Measurements from ENCODE around the gene THSD4. TPM values are rescaled to one million over a fixed set of nuclear protein-coding genes. Genes with fewer than 3 reads are reported as not detected.

Gene THSD4
- total RNA-seq, 1 donor = 15.6 TPM

- Histone ChIP-seq H2AFZ (ENCODE audit: low read length) (no peak overlapping the region), H4K20me1 (ENCODE audit: insufficient read depth, low read length) (no peaks in the 10 kb centered on the region), H3K27me3 (ENCODE audit: insufficient read depth, low read length) (peaks cover 6% of the 10 kb centered on the region), H3K36me3 (ENCODE audit: insufficient read depth, low read length) (no peaks in the 10 kb centered on the region), H3K4me3 (ENCODE audit: insufficient read depth, low read length) (no peak overlapping the region), H3K4me1 (ENCODE audit: insufficient read depth, low read length) (peaks cover 20% of the 10 kb centered on the region), H3K79me2 (ENCODE audit: insufficient read depth, low read length) (no peaks in the 10 kb centered on the region), H3K27ac (ENCODE audit: low read depth, low read length) (no peak overlapping the region), H3K9me3 (ENCODE audit: low read depth, low read length) (no peaks in the 10 kb centered on the region), H3K4me2 (ENCODE audit: insufficient read depth, low read length) (no peak overlapping the region)
- TF ChIP-seq, protein P1, sequence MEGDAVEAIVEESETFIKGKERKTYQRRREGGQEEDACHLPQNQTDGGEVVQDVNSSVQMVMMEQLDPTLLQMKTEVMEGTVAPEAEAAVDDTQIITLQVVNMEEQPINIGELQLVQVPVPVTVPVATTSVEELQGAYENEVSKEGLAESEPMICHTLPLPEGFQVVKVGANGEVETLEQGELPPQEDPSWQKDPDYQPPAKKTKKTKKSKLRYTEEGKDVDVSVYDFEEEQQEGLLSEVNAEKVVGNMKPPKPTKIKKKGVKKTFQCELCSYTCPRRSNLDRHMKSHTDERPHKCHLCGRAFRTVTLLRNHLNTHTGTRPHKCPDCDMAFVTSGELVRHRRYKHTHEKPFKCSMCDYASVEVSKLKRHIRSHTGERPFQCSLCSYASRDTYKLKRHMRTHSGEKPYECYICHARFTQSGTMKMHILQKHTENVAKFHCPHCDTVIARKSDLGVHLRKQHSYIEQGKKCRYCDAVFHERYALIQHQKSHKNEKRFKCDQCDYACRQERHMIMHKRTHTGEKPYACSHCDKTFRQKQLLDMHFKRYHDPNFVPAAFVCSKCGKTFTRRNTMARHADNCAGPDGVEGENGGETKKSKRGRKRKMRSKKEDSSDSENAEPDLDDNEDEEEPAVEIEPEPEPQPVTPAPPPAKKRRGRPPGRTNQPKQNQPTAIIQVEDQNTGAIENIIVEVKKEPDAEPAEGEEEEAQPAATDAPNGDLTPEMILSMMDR (IDR thresholded peaks at IDR 0.05; ENCODE audit: extremely low read depth, low read depth, low read length) = no peak
- DNase-seq (ENCODE audit: insufficient read length, low spot score, missing footprints) = no peak
Measured at GRCh38 chr15:71709808-71710418, 594.6 kb downstream of the THSD4 start.

- DNase-seq (ENCODE audit: insufficient read length, low spot score, missing footprints) = no peak
- no peaks in the 10 kb centered on the region for H3K27me3 ChIP-seq (ENCODE audit: insufficient read depth, low read length)
- no peaks in the 10 kb centered on the region for H3K36me3 ChIP-seq (ENCODE audit: insufficient read depth, low read length)
- TF ChIP-seq, protein P1 (IDR thresholded peaks at IDR 0.05; ENCODE audit: extremely low read depth, low read depth, low read length) = no peak
- H3K27ac ChIP-seq (ENCODE audit: low read depth, low read length) = no peak overlapping the region
- H4K20me1 ChIP-seq (ENCODE audit: insufficient read depth, low read length) = no peaks in the 10 kb centered on the region
- no peaks in the 10 kb centered on the region for H3K9me3 ChIP-seq (ENCODE audit: low read depth, low read length)
- peak overlapping the region; percentile 43 for H2AFZ ChIP-seq (ENCODE audit: low read length)
- no peak overlapping the region for H3K4me3 ChIP-seq (ENCODE audit: insufficient read depth, low read length)
- H3K79me2 ChIP-seq (ENCODE audit: insufficient read depth, low read length) = no peaks in the 10 kb centered on the region
- H3K4me1 ChIP-seq (ENCODE audit: insufficient read depth, low read length) = peaks cover 21% of the 10 kb centered on the region
- peak overlapping the region; percentile 41 for H3K4me2 ChIP-seq (ENCODE audit: insufficient read depth, low read length)
Measured at GRCh38 chr15:71712182-71712581, 596.9 kb downstream of the THSD4 start.

DNA sequence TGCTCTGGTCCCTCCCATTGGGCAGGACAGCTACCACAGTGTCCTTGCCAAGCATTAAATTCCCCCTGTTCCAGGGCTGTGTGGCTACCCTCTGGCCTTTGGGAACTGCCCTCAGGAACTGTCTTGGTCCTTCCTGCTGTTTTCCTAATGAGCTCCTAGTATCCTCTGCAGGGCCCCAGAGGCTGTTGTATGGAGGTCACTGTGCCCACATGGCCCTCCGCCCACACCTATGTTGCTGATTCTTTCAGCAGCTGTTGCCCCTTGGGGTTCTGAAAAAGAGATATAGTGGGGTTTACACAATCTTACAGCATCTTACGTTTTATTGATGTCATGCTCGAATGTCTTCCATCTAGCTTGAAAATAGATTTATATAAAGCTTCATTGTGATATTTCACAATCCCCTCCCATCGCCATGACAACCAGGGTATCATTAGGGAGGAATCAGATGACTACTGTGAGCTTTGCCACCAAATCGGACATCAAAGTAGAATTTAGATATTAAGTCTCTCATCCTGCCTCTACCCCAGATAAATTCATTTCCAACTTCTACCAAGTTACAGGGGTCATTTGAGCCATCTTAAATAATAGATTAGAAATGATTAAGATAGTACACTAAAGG, 598.0 kb downstream of the THSD4 start:
- H4K20me1 ChIP-seq (ENCODE audit: insufficient read depth, low read length) = no peaks in the 10 kb centered on the region
- H3K36me3 ChIP-seq (ENCODE audit: insufficient read depth, low read length) = no peaks in the 10 kb centered on the region
- TF ChIP-seq, protein P1 (IDR thresholded peaks at IDR 0.05; ENCODE audit: extremely low read depth, low read depth, low read length) = no peak
- peaks cover 10% of the 10 kb centered on the region for H3K4me1 ChIP-seq (ENCODE audit: insufficient read depth, low read length)
- no peak overlapping the region for H3K4me2 ChIP-seq (ENCODE audit: insufficient read depth, low read length)
- peak overlapping the region; percentile 19 for H2AFZ ChIP-seq (ENCODE audit: low read length)
- H3K4me3 ChIP-seq (ENCODE audit: insufficient read depth, low read length) = no peak overlapping the region
- no peaks in the 10 kb centered on the region for H3K9me3 ChIP-seq (ENCODE audit: low read depth, low read length)
- H3K27ac ChIP-seq (ENCODE audit: low read depth, low read length) = no peak overlapping the region
- H3K79me2 ChIP-seq (ENCODE audit: insufficient read depth, low read length) = no peaks in the 10 kb centered on the region
- H3K27me3 ChIP-seq (ENCODE audit: insufficient read depth, low read length) = no peaks in the 10 kb centered on the region
- no peak for DNase-seq (ENCODE audit: insufficient read length, low spot score, missing footprints)

DNA sequence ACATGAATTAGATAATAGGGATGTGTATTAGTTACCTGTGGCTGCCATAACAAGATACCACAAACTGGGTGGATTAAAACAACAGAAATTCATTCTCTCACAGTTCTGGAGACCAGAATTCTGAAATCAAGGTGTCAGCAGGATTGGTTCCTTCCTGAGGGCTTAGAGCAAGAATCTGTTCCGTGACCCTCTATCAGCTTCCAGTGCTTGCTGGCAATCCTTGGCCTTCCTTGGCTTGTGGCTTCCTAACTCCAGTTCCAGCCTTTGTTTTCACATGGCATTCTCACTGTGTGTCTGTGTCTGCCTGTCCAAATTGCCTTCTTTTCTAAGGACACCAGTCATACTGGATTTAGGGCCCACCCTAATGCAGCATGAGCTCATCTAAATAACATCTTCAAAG, 600.6 kb downstream of the THSD4 start:
- TF ChIP-seq, protein P1 (IDR thresholded peaks at IDR 0.05; ENCODE audit: extremely low read depth, low read depth, low read length) = no peak
- Histone ChIP-seq H3K36me3 (ENCODE audit: insufficient read depth, low read length) (no peaks in the 10 kb centered on the region), H3K4me2 (ENCODE audit: insufficient read depth, low read length) (no peak overlapping the region), H2AFZ (ENCODE audit: low read length) (no peak overlapping the region), H3K79me2 (ENCODE audit: insufficient read depth, low read length) (no peaks in the 10 kb centered on the region), H3K9me3 (ENCODE audit: low read depth, low read length) (no peaks in the 10 kb centered on the region), H3K27ac (ENCODE audit: low read depth, low read length) (no peak overlapping the region), H4K20me1 (ENCODE audit: insufficient read depth, low read length) (no peaks in the 10 kb centered on the region), H3K4me1 (ENCODE audit: insufficient read depth, low read length) (peaks cover 3% of the 10 kb centered on the region), H3K4me3 (ENCODE audit: insufficient read depth, low read length) (no peak overlapping the region), H3K27me3 (ENCODE audit: insufficient read depth, low read length) (no peaks in the 10 kb centered on the region)
- DNase-seq (ENCODE audit: insufficient read length, low spot score, missing footprints) = no peak
